HEK293 (cell line): ENCODE data around the gene CDK5.

Source experiments
- CTCF ChIA-PET: fragments of 350-600 bp; formaldehyde crosslinking; extraction: SDS; loops from one replicate; lab custom pipeline; 2021; ENCODE audit warnings: antibody characterized with exemption; lab: Yijun Ruan, JAX
- POLR2A ChIA-PET: fragments of 300-600 bp; formaldehyde crosslinking; extraction: SDS; loops from one replicate; lab custom pipeline; 2020; ENCODE audit warnings: antibody characterized with exemption, inconsistent platforms; lab: Yijun Ruan, JAX
- H3K27ac ChIP-seq: fragments of 200-500 bp; sonication (Bioruptor generic); 2 replicates; pipeline ENCODE4 v1.5.1; 2014; ENCODE audit warnings: low read depth, low read length, control low read depth, inconsistent platforms; ENCODE audit errors: extremely low read depth
- H3K36me3 ChIP-seq, 2 experiments: fragments of 200-500 bp in 1 of 2; sonication (Bioruptor generic) in 1 of 2; 1 replicate in 1 of 2; 2 replicates in 1 of 2; pipeline ENCODE4 v1.5.1; 2014 to 2017; ENCODE audit warnings: inconsistent platforms in 2 of 2, low read length in 2 of 2; ENCODE audit not compliant: control insufficient read depth in 2 of 2, insufficient read depth in 1 of 2
- H3K4me1 ChIP-seq: fragments of 200-500 bp; sonication (Bioruptor generic); 2 replicates; pipeline ENCODE4 v1.5.1; 2014; ENCODE audit warnings: mild to moderate bottlenecking, low read length, inconsistent platforms; ENCODE audit not compliant: control insufficient read depth, insufficient read depth
- H3K4me3 ChIP-seq: 2 replicates; pipeline ENCODE4 v1.5.1; 2011; ENCODE audit warnings: low read depth, mild to moderate bottlenecking, control low read depth, low read length, moderate library complexity
- H3K9me3 ChIP-seq: fragments of 200-500 bp; sonication (Bioruptor generic); 2 replicates; pipeline ENCODE4 v1.5.1; 2014; ENCODE audit warnings: low read depth, low read length, inconsistent platforms; ENCODE audit not compliant: control insufficient read depth, insufficient read depth
- CTCF ChIP-seq: fragments of 450-650 bp; formaldehyde crosslinking; IDR thresholded peaks from 2 replicates; pipeline ENCODE4 v1.5.1; 2016; ENCODE audit warnings: missing biosample characterization, missing genetic modification characterization
- HIC1 ChIP-seq: fragments of 450-650 bp; formaldehyde crosslinking; IDR thresholded peaks from 2 replicates; pipeline ENCODE4 v1.5.1; 2016; ENCODE audit warnings: missing biosample characterization, missing genetic modification characterization
- KLF10 ChIP-seq: fragments of 450-650 bp; IDR thresholded peaks from 2 replicates; pipeline ENCODE4 v1.5.1; 2018; ENCODE audit warnings: missing biosample characterization, mild to moderate bottlenecking, missing genetic modification characterization
- ZBTB26 ChIP-seq: fragments of 450-650 bp; formaldehyde crosslinking; optimal IDR thresholded peaks from 2 replicates; pipeline ENCODE3; 2016; ENCODE audit warnings: missing biosample characterization, mild to moderate bottlenecking, missing genetic modification characterization
- ZFP37 ChIP-seq: fragments of 450-650 bp; formaldehyde crosslinking; IDR thresholded peaks from 2 replicates; pipeline ENCODE4 v1.5.1; 2016; ENCODE audit warnings: missing biosample characterization, missing genetic modification characterization
- ZFP41 ChIP-seq: fragments of 450-650 bp; formaldehyde crosslinking; IDR thresholded peaks from 2 replicates; pipeline ENCODE4 v1.5.1; 2016; ENCODE audit warnings: missing biosample characterization, missing genetic modification characterization, borderline replicate concordance
- ZNF112 ChIP-seq: fragments of 450-650 bp; formaldehyde crosslinking; IDR thresholded peaks from 2 replicates; pipeline ENCODE4 v1.5.0; 2017; ENCODE audit warnings: missing biosample characterization, missing genetic modification characterization
- ZNF132 ChIP-seq: fragments of 450-650 bp; formaldehyde crosslinking; IDR thresholded peaks from 2 replicates; pipeline ENCODE4 v1.5.1; 2017; ENCODE audit warnings: missing biosample characterization, missing genetic modification characterization, borderline replicate concordance
- ZNF16 ChIP-seq: fragments of 450-650 bp; formaldehyde crosslinking; IDR thresholded peaks from 2 replicates; pipeline ENCODE4 v1.5.1; 2016; ENCODE audit warnings: low read depth, missing biosample characterization, missing genetic modification characterization
- ZNF2 ChIP-seq: fragments of 450-650 bp; formaldehyde crosslinking; IDR thresholded peaks from 2 replicates; pipeline ENCODE4 v1.5.1; 2016; ENCODE audit warnings: missing biosample characterization, missing genetic modification characterization
- ZNF274 ChIP-seq, 2 experiments: fragments of 200-500 bp in 1 of 2; fragments of 450-650 bp in 1 of 2; sonication (Bioruptor generic) in 1 of 2; formaldehyde crosslinking in 1 of 2; IDR thresholded peaks; 2 replicates each; pipeline versions ENCODE4 v1.5.1 to v1.6.1; 2014 to 2016; ENCODE audit warnings: borderline replicate concordance in 1 of 2, inconsistent platforms in 1 of 2, low read length in 1 of 2, missing biosample characterization in 1 of 2, missing genetic modification characterization in 1 of 2
- ZNF426 ChIP-seq: fragments of 450-650 bp; formaldehyde crosslinking; IDR thresholded peaks from 2 replicates; pipeline ENCODE4 v1.5.1; 2017; ENCODE audit warnings: missing biosample characterization, missing genetic modification characterization, mild to moderate bottlenecking, inconsistent platforms, moderate library complexity
- ZNF518A ChIP-seq: fragments of 450-650 bp; formaldehyde crosslinking; conservative IDR thresholded peaks from 2 replicates; pipeline ENCODE4 v1.5.1; 2016; ENCODE audit warnings: low read depth, missing biosample characterization, missing genetic modification characterization
- ZNF544 ChIP-seq: fragments of 450-650 bp; formaldehyde crosslinking; IDR thresholded peaks from 2 replicates; pipeline ENCODE4 v1.5.0; 2017; ENCODE audit warnings: missing biosample characterization, missing genetic modification characterization
- ZNF600 ChIP-seq: fragments of 450-650 bp; formaldehyde crosslinking; IDR thresholded peaks from 2 replicates; pipeline ENCODE4 v1.5.1; 2016; ENCODE audit warnings: missing biosample characterization, missing genetic modification characterization
- ZNF747 ChIP-seq: fragments of 450-650 bp; formaldehyde crosslinking; IDR thresholded peaks from 2 replicates; pipeline ENCODE4 v1.5.1; 2016; ENCODE audit warnings: missing biosample characterization, missing genetic modification characterization

CDK5 gene

GRCh38 chr7:151076863-151077704 is 19.4 kb upstream of the CDK5 start:
- Histone ChIP-seq H3K4me3 (no peak overlapping the region), H3K4me1 (peaks cover 6% of the 10 kb centered on the region; the same call in 1 of the 2 replicates), H3K27ac (no peak overlapping the region), H3K9me3 (no peaks in the 10 kb centered on the region), H3K36me3 (peaks cover 14 to 66% of the 10 kb centered on the region in 2 experiments; a peak in 2 of 3 replicates)
- ChIA-PET POLR2A (interaction anchor here (1.0 to 4.8 kb wide), 9 partner anchors 8 to 49 kb away, joined by 4 to 22 read pairs (median 6); partner anchors contain the start of genes ABCB8, CDK5 and SLC4A2), CTCF (interaction anchor here (0.5 to 1.9 kb wide), 6 partner anchors 11 to 262 kb away, joined by 3 to 9 read pairs (median 4); no protein-coding TSS in a partner anchor)
- no peak for TF ChIP-seq ZNF747
- no peak for TF ChIP-seq ZNF518A (tag by site-specific recombination)
- peak; percentile 77 for TF ChIP-seq CTCF (tag by site-specific recombination)
- no peak for TF ChIP-seq ZNF16 (tag by site-specific recombination)
- no peak for TF ChIP-seq ZNF132
- TF ChIP-seq ZBTB26, result no peak
- TF ChIP-seq ZNF600, result 0 out of 2 replicates have a peak, but pooled peaks have one; percentile 60
- TF ChIP-seq ZFP37 (tag by site-specific recombination), result no peak
- TF ChIP-seq ZFP41 (tag by site-specific recombination), result no peak
- peak; percentile 64; the same call in 1 of the 2 replicates for TF ChIP-seq ZNF2
- no peak for TF ChIP-seq KLF10 (tag by site-specific recombination)
- no peak for TF ChIP-seq ZNF112 (tag by site-specific recombination)
- TF ChIP-seq ZNF544 (tag by site-specific recombination), result no peak
- TF ChIP-seq ZNF426 (tag by site-specific recombination), result no peak
- no peak for TF ChIP-seq ZNF274 (IDR thresholded peaks at IDR 0.05; ENCODE audit: low read length)
- no peak for TF ChIP-seq ZNF274 (tag by site-specific recombination; IDR thresholded peaks at IDR 0.05; ENCODE audit: borderline replicate concordance)
- TF ChIP-seq HIC1 (tag by site-specific recombination), result peak; percentile 90
